A673 (cell line): ENCODE results near the gene FMN2. TPM values are rescaled to one million over a fixed set of nuclear protein-coding genes. Genes with fewer than 3 reads are reported as not detected.

Source experiments
- BruUV-seq: library from RNA; stranded (reverse); fragments of 400-500 nt; replicated peaks from 2 replicates; lab custom pipeline; 2021; lab: Mats Ljungman, UMichigan
- CTCF ChIA-PET: fragments of 300-600 bp; sonication (Branson Sonifier 250); formaldehyde crosslinking; loops from one replicate; lab custom pipeline; 2022; ENCODE audit warnings: antibody characterized with exemption; lab: Charles Lee
- POLR2A ChIA-PET: fragments of 300-600 bp; sonication (Branson Sonifier 250); formaldehyde crosslinking; loops from one replicate; lab custom pipeline; 2022; ENCODE audit warnings: antibody characterized with exemption; ENCODE audit not compliant: low non-redundant PET; lab: Charles Lee
- DNase-seq: peaks from one replicate; pipeline ENCODE4 v3.0.0-alpha.2; 2015; ENCODE audit warnings: low spot score
- H3K27ac ChIP-seq: fragments of 200-600 bp; sonication (generic); 2 replicates; pipeline ENCODE4 v1.5.1; 2016; ENCODE audit warnings: mixed run types, low read depth, mild to moderate bottlenecking, mixed read lengths, antibody characterized with exemption, low read length; ENCODE audit not compliant: poor library complexity, severe bottlenecking
- H3K27me3 ChIP-seq: fragments of 200-600 bp; sonication (generic); replicated peaks from 2 replicates; pipeline ENCODE4 v1.6.1; 2017; ENCODE audit warnings: mixed run types, low read depth, mild to moderate bottlenecking, mixed read lengths, antibody characterized with exemption, low read length; ENCODE audit not compliant: insufficient read depth, poor library complexity
- H3K36me3 ChIP-seq: fragments of 200-600 bp; sonication (generic); 2 replicates; pipeline ENCODE4 v1.6.1; 2016; ENCODE audit warnings: mixed run types, mild to moderate bottlenecking, mixed read lengths, antibody characterized with exemption, low read length; ENCODE audit not compliant: insufficient read depth, poor library complexity, severe bottlenecking
- H3K4me1 ChIP-seq: fragments of 200-600 bp; sonication (generic); 2 replicates; pipeline ENCODE4 v1.6.1; 2017; ENCODE audit warnings: mixed run types, mild to moderate bottlenecking, mixed read lengths, antibody characterized with exemption, low read length; ENCODE audit not compliant: insufficient read depth, poor library complexity, severe bottlenecking
- H3K4me3 ChIP-seq: fragments of 200-600 bp; sonication (generic); 2 replicates; pipeline ENCODE4 v1.5.1; 2016; ENCODE audit warnings: low read depth, mixed run types, mild to moderate bottlenecking, mixed read lengths, low read length; ENCODE audit not compliant: poor library complexity, severe bottlenecking
- H3K9me3 ChIP-seq: fragments of 200-600 bp; sonication (generic); 2 replicates; pipeline ENCODE4 v1.6.1; 2016; ENCODE audit warnings: mixed run types, low read depth, mild to moderate bottlenecking, mixed read lengths, antibody characterized with exemption, low read length; ENCODE audit not compliant: poor library complexity, severe bottlenecking
- CTCF ChIP-seq: fragments of 300-800, 200-600 bp; sonication (generic); conservative IDR thresholded peaks from 2 replicates; pipeline ENCODE4 v1.5.1; 2017; ENCODE audit warnings: low read depth, mild to moderate bottlenecking, antibody characterized with exemption, low read length, moderate library complexity, mixed read lengths
- EZH2 ChIP-seq: fragments of 200-600 bp; sonication (generic); IDR thresholded peaks from 2 replicates; pipeline ENCODE4 v1.6.1; 2017; ENCODE audit warnings: borderline replicate concordance, low read depth, mild to moderate bottlenecking, mixed read lengths, antibody characterized with exemption, low read length; ENCODE audit not compliant: poor library complexity, severe bottlenecking
- intact Hi-C: fragments of 100-400 bp; cut with micrococcal nuclease; formaldehyde crosslinking; loops from one replicate; pipeline ENCODE4 v1.10.0; 2022; ENCODE audit not compliant: unreplicated experiment
- total RNA-seq: library from RNA; stranded (reverse); gene quantifications from 2 replicates; pipeline ENCODE4 v1.2.3, GENCODE V29; 2021

Gene FMN2
- total RNA-seq, 1 experiment from 2014 or later = not detected

- POLR2A ChIA-PET = no interaction called here
- DNase-seq = no peak
- Histone ChIP-seq H3K36me3 (no peaks in the 10 kb centered on the region), H3K4me3 (no peak overlapping the region), H3K27ac (no peak overlapping the region), H3K9me3 (no peaks in the 10 kb centered on the region), H3K27me3 (no peaks in the 10 kb centered on the region), H3K4me1 (peaks cover 6% of the 10 kb centered on the region)
- no TSS peak for BruUV-seq
- TF ChIP-seq EZH2 (no peak), CTCF (no peak)
- CTCF ChIA-PET = no interaction called here
- intact Hi-C loops = no loop called here
These were observed 374.8 kb downstream of the FMN2 start for GRCh38 chr1:240466509-240466908.

DNA sequence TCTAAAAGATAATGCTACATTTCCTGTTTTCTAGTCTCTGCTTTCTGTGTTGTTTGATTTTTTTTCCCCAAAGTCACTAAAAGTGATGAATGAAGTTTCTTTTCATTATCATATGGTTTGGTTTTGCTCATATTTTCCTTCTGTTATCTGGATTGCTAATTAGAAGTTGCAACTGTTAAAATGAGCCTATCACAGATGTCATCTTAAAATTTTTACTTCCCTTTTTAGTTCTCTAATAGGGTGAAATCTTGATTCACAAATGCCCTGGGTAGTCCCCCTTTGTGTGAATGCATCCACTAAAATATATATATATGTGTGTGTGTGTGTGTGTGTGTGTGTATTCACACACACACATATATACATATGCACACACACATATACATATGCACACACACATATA lies 376.2 kb downstream of the FMN2 start:
- CTCF ChIA-PET = no interaction called here
- intact Hi-C loops = no loop called here
- BruUV-seq = no TSS peak
- Histone ChIP-seq H3K4me3 (no peak overlapping the region), H3K9me3 (no peaks in the 10 kb centered on the region), H3K36me3 (no peaks in the 10 kb centered on the region), H3K4me1 (peaks cover 6% of the 10 kb centered on the region), H3K27ac (no peak overlapping the region), H3K27me3 (no peaks in the 10 kb centered on the region)
- POLR2A ChIA-PET = no interaction called here
- no peak for TF ChIP-seq CTCF
- no peak for TF ChIP-seq EZH2
- no peak for DNase-seq

- ChIA-PET CTCF (no interaction called here), POLR2A (no interaction called here)
- no peak for TF ChIP-seq EZH2
- no peak for TF ChIP-seq CTCF
These were observed 377.0 kb downstream of the FMN2 start for GRCh38 chr1:240468656-240469055.

More at GRCh38 chr1:240468656-240469055, 377.0 kb downstream of the FMN2 start:
- Histone ChIP-seq H3K9me3 (no peaks in the 10 kb centered on the region), H3K27ac (no peak overlapping the region), H3K36me3 (no peaks in the 10 kb centered on the region), H3K27me3 (no peaks in the 10 kb centered on the region), H3K4me1 (no peaks in the 10 kb centered on the region), H3K4me3 (no peak overlapping the region)
- DNase-seq = no peak
- intact Hi-C loops = no loop called here
- no TSS peak for BruUV-seq
